HepG2 (cell line): ENCODE measurements around the gene RECQL5. TPM values are rescaled to one million over a fixed set of nuclear protein-coding genes. Genes with fewer than 3 reads are reported as not detected.
A peak's percentile ranks its signal among the peaks of the same experiment; 100 is the strongest.

Source experiments
- ELF4 ChIP-seq: sonication (generic); formaldehyde crosslinking; IDR thresholded peaks from 2 replicates; pipeline ENCODE4 v1.5.0; 2020; ENCODE audit warnings: missing genetic modification reagents, mild to moderate bottlenecking, moderate library complexity, borderline replicate concordance
- ETV5 ChIP-seq: IDR thresholded peaks from 2 replicates; pipeline ENCODE4 v1.6.1; 2018; ENCODE audit warnings: missing biosample characterization, missing genetic modification reagents, inconsistent platforms, borderline replicate concordance
- FOXK2 ChIP-seq: fragments of 450-650 bp; IDR thresholded peaks from 2 replicates; pipeline ENCODE4 v1.6.1; 2016
- HIVEP1 ChIP-seq: sonication (generic); formaldehyde crosslinking; IDR thresholded peaks from 2 replicates; pipeline ENCODE4 v1.4.0; 2020; ENCODE audit warnings: mild to moderate bottlenecking, missing genetic modification reagents
- HMGXB3 ChIP-seq: sonication (generic); formaldehyde crosslinking; IDR thresholded peaks from 2 replicates; pipeline ENCODE4 v1.4.0; 2020; ENCODE audit warnings: missing genetic modification reagents, borderline replicate concordance
- IRF1 ChIP-seq: sonication (generic); formaldehyde crosslinking; IDR thresholded peaks from 2 replicates; pipeline ENCODE4 v1.4.0; 2020; ENCODE audit warnings: low read depth, mild to moderate bottlenecking, missing genetic modification reagents
- IRX3 ChIP-seq: sonication (generic); formaldehyde crosslinking; IDR thresholded peaks from 2 replicates; pipeline ENCODE4 v1.8.1; 2023; ENCODE audit warnings: mild to moderate bottlenecking, low read depth, missing genetic modification reagents, borderline replicate concordance
- KDM6A ChIP-seq: IDR thresholded peaks from 2 replicates; pipeline ENCODE4 v1.6.1; 2016; ENCODE audit warnings: low read depth
- MIER3 ChIP-seq: IDR thresholded peaks from 2 replicates; pipeline ENCODE4 v1.6.1; 2016; ENCODE audit warnings: missing compliant biosample characterization, borderline replicate concordance
- NR0B2 ChIP-seq: sonication (generic); formaldehyde crosslinking; IDR thresholded peaks from 2 replicates; pipeline ENCODE4 v1.4.0; 2020; ENCODE audit warnings: mild to moderate bottlenecking, missing genetic modification reagents
- NR3C1 ChIP-seq: sonication (generic); formaldehyde crosslinking; IDR thresholded peaks from 2 replicates; pipeline ENCODE4 v1.4.0; 2020; ENCODE audit warnings: missing genetic modification reagents
- RFX5 ChIP-seq: IDR thresholded peaks from 2 replicates; pipeline ENCODE4 v1.6.1; 2011; ENCODE audit warnings: low read depth, low read length, improper control_type of control experiment
- SMC3 ChIP-seq: IDR thresholded peaks from 2 replicates; pipeline ENCODE4 v1.6.1; 2011; ENCODE audit warnings: low read length, improper control_type of control experiment
- ZFP36L1 ChIP-seq: sonication (generic); formaldehyde crosslinking; IDR thresholded peaks from 2 replicates; pipeline ENCODE4 v1.8.0; 2022; ENCODE audit warnings: mild to moderate bottlenecking, missing genetic modification reagents, moderate library complexity
- ZNF607 ChIP-seq: sonication (generic); formaldehyde crosslinking; IDR thresholded peaks from 2 replicates; pipeline ENCODE4 v1.5.1; 2020; ENCODE audit warnings: missing genetic modification reagents, mild to moderate bottlenecking, borderline replicate concordance
- ZSCAN25 ChIP-seq: sonication (generic); formaldehyde crosslinking; IDR thresholded peaks from 2 replicates; pipeline ENCODE4 v1.8.0; 2022; ENCODE audit warnings: mild to moderate bottlenecking, missing genetic modification reagents
- polyA plus RNA-seq, 8 experiments: library from polyadenylated mRNA; depleted of rRNA in 3 of 8; stranded (reverse) in 7 of 8; unstranded in 1 of 8; fragments of >200 nt; fragmentation: Illumina TruSeq in 4 of 8; extraction: Trizol in 4 of 8; gene quantifications; 2 replicates each; pipeline versions ENCODE4 v1.2.1 to v1.2.3, GENCODE V29; 2011 to 2016; ENCODE audit warnings: low read depth in 4 of 8, missing spikeins in 1 of 8, mixed read lengths in 1 of 8; ENCODE audit not compliant: insufficient read depth in 1 of 8
- total RNA-seq, 5 experiments: library from RNA; depleted of rRNA; stranded (reverse); fragments of >200 nt; fragmentation: Illumina TruSeq; extraction: Trizol; gene quantifications; 2 replicates each; pipeline ENCODE4 v1.2.3, GENCODE V29; 2016; ENCODE audit warnings: low read depth in 1 of 5
- TF ChIP-seq, protein P1 (sequence below): sonication (generic); formaldehyde crosslinking; IDR thresholded peaks from one replicate; pipeline ENCODE4 v1.5.1; 2020; ENCODE audit warnings: mild to moderate bottlenecking, missing genetic modification reagents; ENCODE audit errors: not compliant biosample characterization

The RECQL5 gene
- total and polyA plus RNA-seq, 2 of the 13 experiments (the other 11 are each of a cell fraction or from before 2014, with no cell fraction given): 27.7 to 32.0 TPM

GRCh38 chr17:75591722-75592302, 75.1 kb downstream of the RECQL5 start (continued):
- TF ChIP-seq ZNF607 (CRISPR knock-in tag) (no peak), MIER3 (CRISPR knock-in tag) (no peak), FOXK2 (no peak), ETV5 (CRISPR knock-in tag) (no peak), HMGXB3 (CRISPR knock-in tag) (no peak), NR0B2 (no peak), IRX3 (CRISPR knock-in tag) (no peak), ELF4 (CRISPR knock-in tag) (no peak), NR3C1 (CRISPR knock-in tag) (no peak), HIVEP1 (CRISPR knock-in tag) (no peak), ZSCAN25 (CRISPR knock-in tag) (no peak), RFX5 (no peak), KDM6A (no peak), IRF1 (CRISPR knock-in tag) (no peak), ZFP36L1 (no peak), SMC3 (peak; percentile 36; the same call in 1 of the 2 replicates)
- TF ChIP-seq, protein P1, sequence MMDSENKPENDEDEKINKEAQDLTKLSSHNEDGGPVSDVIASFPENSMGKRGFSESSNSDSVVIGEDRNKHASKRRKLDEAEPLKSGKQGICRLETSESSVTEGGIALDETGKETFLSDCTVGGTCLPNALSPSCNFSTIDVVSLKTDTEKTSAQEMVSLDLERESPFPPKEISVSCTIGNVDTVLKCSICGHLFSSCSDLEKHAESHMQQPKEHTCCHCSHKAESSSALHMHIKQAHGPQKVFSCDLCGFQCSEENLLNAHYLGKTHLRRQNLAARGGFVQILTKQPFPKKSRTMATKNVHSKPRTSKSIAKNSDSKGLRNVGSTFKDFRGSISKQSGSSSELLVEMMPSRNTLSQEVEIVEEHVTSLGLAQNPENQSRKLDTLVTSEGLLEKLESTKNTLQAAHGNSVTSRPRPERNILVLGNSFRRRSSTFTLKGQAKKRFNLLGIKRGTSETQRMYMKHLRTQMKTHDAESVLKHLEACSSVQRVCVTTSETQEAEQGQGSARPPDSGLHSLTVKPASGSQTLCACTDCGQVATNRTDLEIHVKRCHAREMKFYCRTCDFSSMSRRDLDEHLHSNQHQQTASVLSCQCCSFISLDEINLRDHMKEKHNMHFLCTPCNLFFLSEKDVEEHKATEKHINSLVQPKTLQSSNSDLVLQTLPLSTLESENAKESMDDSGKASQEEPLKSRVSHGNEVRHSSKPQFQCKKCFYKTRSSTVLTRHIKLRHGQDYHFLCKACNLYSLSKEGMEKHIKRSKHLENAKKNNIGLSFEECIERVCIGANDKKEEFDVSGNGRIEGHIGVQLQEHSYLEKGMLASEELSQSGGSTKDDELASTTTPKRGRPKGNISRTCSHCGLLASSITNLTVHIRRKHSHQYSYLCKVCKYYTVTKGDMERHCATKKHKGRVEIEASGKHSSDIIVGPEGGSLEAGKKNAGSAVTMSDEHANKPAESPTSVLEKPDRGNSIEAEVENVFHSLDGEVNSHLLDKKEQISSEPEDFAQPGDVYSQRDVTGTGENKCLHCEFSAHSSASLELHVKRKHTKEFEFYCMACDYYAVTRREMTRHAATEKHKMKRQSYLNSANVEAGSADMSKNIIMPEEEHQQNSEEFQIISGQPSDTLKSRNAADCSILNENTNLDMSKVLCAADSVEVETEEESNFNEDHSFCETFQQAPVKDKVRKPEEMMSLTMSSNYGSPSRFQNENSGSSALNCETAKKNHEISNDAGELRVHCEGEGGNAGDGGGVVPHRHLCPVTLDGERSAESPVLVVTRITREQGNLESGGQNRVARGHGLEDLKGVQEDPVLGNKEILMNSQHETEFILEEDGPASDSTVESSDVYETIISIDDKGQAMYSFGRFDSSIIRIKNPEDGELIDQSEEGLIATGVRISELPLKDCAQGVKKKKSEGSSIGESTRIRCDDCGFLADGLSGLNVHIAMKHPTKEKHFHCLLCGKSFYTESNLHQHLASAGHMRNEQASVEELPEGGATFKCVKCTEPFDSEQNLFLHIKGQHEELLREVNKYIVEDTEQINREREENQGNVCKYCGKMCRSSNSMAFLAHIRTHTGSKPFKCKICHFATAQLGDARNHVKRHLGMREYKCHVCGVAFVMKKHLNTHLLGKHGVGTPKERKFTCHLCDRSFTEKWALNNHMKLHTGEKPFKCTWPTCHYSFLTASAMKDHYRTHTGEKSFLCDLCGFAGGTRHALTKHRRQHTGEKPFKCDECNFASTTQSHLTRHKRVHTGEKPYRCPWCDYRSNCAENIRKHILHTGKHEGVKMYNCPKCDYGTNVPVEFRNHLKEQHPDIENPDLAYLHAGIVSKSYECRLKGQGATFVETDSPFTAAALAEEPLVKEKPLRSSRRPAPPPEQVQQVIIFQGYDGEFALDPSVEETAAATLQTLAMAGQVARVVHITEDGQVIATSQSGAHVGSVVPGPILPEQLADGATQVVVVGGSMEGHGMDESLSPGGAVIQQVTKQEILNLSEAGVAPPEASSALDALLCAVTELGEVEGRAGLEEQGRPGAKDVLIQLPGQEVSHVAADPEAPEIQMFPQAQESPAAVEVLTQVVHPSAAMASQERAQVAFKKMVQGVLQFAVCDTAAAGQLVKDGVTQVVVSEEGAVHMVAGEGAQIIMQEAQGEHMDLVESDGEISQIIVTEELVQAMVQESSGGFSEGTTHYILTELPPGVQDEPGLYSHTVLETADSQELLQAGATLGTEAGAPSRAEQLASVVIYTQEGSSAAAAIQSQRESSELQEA (CRISPR knock-in tag): no peak
